ENCODE data around the gene MIX23. TPM values are rescaled to one million over a fixed set of nuclear protein-coding genes. Genes with fewer than 3 reads are reported as not detected.

The MIX23 gene
- polyA plus RNA-seq, 1 of the 3 experiments (the other 2 are of a cell fraction): 11.2 TPM

- Histone ChIP-seq H3K27me3 (ENCODE audit: insufficient read depth) (no peaks in the 10 kb centered on the region), H3K9ac (no peak overlapping the region), H3K4me3 (ENCODE audit: low read depth in 2 of 2, low read length in 1 of 2) (no peak overlapping the region), H3K27ac (ENCODE audit: low read depth in 2 of 2, low read length in 1 of 2) (no peak overlapping the region), H3K9me2 (no peaks in the 10 kb centered on the region), H3K4me1 (ENCODE audit: control insufficient read depth in 1 of 2, insufficient read depth in 2 of 2, low read depth in 1 of 2, low read length in 1 of 2) (no peaks in the 10 kb centered on the region), H3K9me3 (no peaks in the 10 kb centered on the region), H3F3A (replicated peaks; ENCODE audit: insufficient read depth) (no peaks in the 10 kb centered on the region), H3K4me2 (no peak overlapping the region), H3K36me3 (replicated peaks in 1 of 2; ENCODE audit: control insufficient read depth in 1 of 2, insufficient read depth in 2 of 2, low read length in 1 of 2) (no peaks in the 10 kb centered on the region), H3K79me2 (ENCODE audit: insufficient read depth) (no peaks in the 10 kb centered on the region), H2AFZ (ENCODE audit: low read depth) (no peak overlapping the region), H4K20me1 (ENCODE audit: insufficient read depth) (no peaks in the 10 kb centered on the region)
- POLR2A ChIA-PET: no interaction called here
- no peak for DNase-seq
- CTCF ChIA-PET: interaction anchor here (2.1 kb wide), 1 partner anchor 19 kb away, joined by 4 read pairs; no protein-coding TSS in a partner anchor
- WGBS (ENCODE audit: low lambda C conversion rate): 58% methylated on average over 3 of the region's 3 CpGs
- TF ChIP-seq RFX5 (IDR thresholded peaks at IDR 0.05; ENCODE audit: low read length): no peak
- no peak for TF ChIP-seq NFIC (IDR thresholded peaks at IDR 0.05; ENCODE audit: borderline replicate concordance)
- no peak for TF ChIP-seq EP300 (IDR thresholded peaks at IDR 0.05; ENCODE audit: borderline replicate concordance in 1 of 2, low read depth in 1 of 2, low read length in 1 of 2)
- TF ChIP-seq GABPA (IDR thresholded peaks at IDR 0.05; ENCODE audit: low read depth): no peak
Observed at GRCh38 chr3:122325769-122326168, 57.3 kb downstream of the MIX23 start.

- no peaks in the 10 kb centered on the region for H3K9me2 ChIP-seq
- no peaks in the 10 kb centered on the region for H3K27me3 ChIP-seq (ENCODE audit: insufficient read depth)
- H2AFZ ChIP-seq (ENCODE audit: low read depth): no peak within 1 kb of the TSS
- CTCF ChIA-PET: interaction anchor here (0.7 to 2.1 kb wide), 2 partner anchors 18 to 235 kb away, joined by 3 to 4 read pairs; no protein-coding TSS in a partner anchor
- DNase-seq: no peak
- H3K4me2 ChIP-seq: no peak within 1 kb of the TSS
- no peak within 1 kb of the TSS for H3K27ac ChIP-seq (ENCODE audit: low read depth in 2 of 2, low read length in 1 of 2)
- H3K4me1 ChIP-seq (ENCODE audit: control insufficient read depth in 1 of 2, insufficient read depth in 2 of 2, low read depth in 1 of 2, low read length in 1 of 2): no peaks in the 10 kb centered on the region
- no peak within 1 kb of the TSS for H3K4me3 ChIP-seq (ENCODE audit: low read depth in 2 of 2, low read length in 1 of 2)
- no peaks in the 10 kb centered on the region for H3K9me3 ChIP-seq
- H3K36me3 ChIP-seq (replicated peaks in 1 of 2; ENCODE audit: control insufficient read depth in 1 of 2, insufficient read depth in 2 of 2, low read length in 1 of 2): no peaks in the 10 kb centered on the region
- 47% methylated on average over 6 of the region's 6 CpGs for WGBS (ENCODE audit: low lambda C conversion rate)
- no peak for TF ChIP-seq FOXM1 (IDR thresholded peaks at IDR 0.05; ENCODE audit: low read depth)
- no peak for TF ChIP-seq NRF1 (IDR thresholded peaks at IDR 0.05; ENCODE audit: low read depth, low read length)
- TF ChIP-seq GABPA (IDR thresholded peaks at IDR 0.05; ENCODE audit: low read depth): no peak
- no peak for TF ChIP-seq RFX5 (IDR thresholded peaks at IDR 0.05; ENCODE audit: low read length)
- no peak for TF ChIP-seq YY1 (IDR thresholded peaks at IDR 0.05; ENCODE audit: low read depth)
- no peak for TF ChIP-seq MEF2A (IDR thresholded peaks at IDR 0.05; ENCODE audit: borderline replicate concordance, low read depth)
- no peak for TF ChIP-seq PBX3 (IDR thresholded peaks at IDR 0.05)
- TF ChIP-seq IRF3 (IDR thresholded peaks at IDR 0.05; ENCODE audit: low read depth, low read length): no peak
- no peak for TF ChIP-seq MAX (IDR thresholded peaks at IDR 0.05; ENCODE audit: low read depth)
- no peak for TF ChIP-seq CTCF (IDR thresholded peaks at IDR 0.05)
- no peak for TF ChIP-seq ZBTB33 (IDR thresholded peaks at IDR 0.05; ENCODE audit: borderline replicate concordance, low read depth)
- no peak for TF ChIP-seq ELF1 (IDR thresholded peaks at IDR 0.05)
- no peak for TF ChIP-seq RCOR1 (IDR thresholded peaks at IDR 0.05; ENCODE audit: low read length)
- no peak for TF ChIP-seq MXI1 (IDR thresholded peaks at IDR 0.05; ENCODE audit: low read depth, low read length)
- no peak for TF ChIP-seq FOXJ3 (CRISPR knock-in tag; IDR thresholded peaks at IDR 0.05)
- TF ChIP-seq GATA2 (CRISPR knock-in tag; IDR thresholded peaks at IDR 0.05): no peak
- TF ChIP-seq NFIC (IDR thresholded peaks at IDR 0.05; ENCODE audit: borderline replicate concordance): no peak
- no peak for TF ChIP-seq EP300 (IDR thresholded peaks at IDR 0.05; ENCODE audit: borderline replicate concordance in 1 of 2, low read depth in 1 of 2, low read length in 1 of 2)
- no peak for TF ChIP-seq JUND (IDR thresholded peaks at IDR 0.05)
- TF ChIP-seq EZH2phosphoT487 (IDR thresholded peaks at IDR 0.05; ENCODE audit: borderline replicate concordance, low read depth): no peak
- H3K79me2 ChIP-seq (ENCODE audit: insufficient read depth): no peaks in the 10 kb centered on the region
- H4K20me1 ChIP-seq (ENCODE audit: insufficient read depth): no peaks in the 10 kb centered on the region
- POLR2A ChIA-PET: no interaction called here
- no peak within 1 kb of the TSS for H3K9ac ChIP-seq
- H3F3A ChIP-seq (replicated peaks; ENCODE audit: insufficient read depth): no peaks in the 10 kb centered on the region
Observed at GRCh38 chr3:122324871-122325323, 58.1 kb downstream of the MIX23 start, which contains the start of gene CSTA. TSS of gene CSTA (plus strand) at chr3:122325248. CDS start at chr3:122325293, 45 bp downstream.

Data from SK-N-SH (cell line).